Measurements from ENCODE around the gene PHOSPHO2.
"Not testable (repeated sequence)": the region's sequence is repeated elsewhere in the genome, so short reads cannot be mapped to it uniquely, and the experiment has no call there.

GRCh38 chr2:169686825-169687224, 7.4 kb upstream of the PHOSPHO2 start:
- not testable (repeated sequence) for TF ChIP-seq ZBTB49 (CRISPR knock-in tag; IDR thresholded peaks at IDR 0.05; ENCODE audit: borderline replicate concordance); TAF1 (IDR thresholded peaks at IDR 0.05; ENCODE audit: control insufficient read depth, extremely low read depth, insufficient read depth, low read length, severe bottlenecking); ZNF253 (CRISPR knock-in tag; conservative IDR thresholded peaks at IDR 0.05); USF1 (CRISPR knock-in tag; IDR thresholded peaks at IDR 0.05); CREM (IDR thresholded peaks at IDR 0.05; ENCODE audit: low read depth); NCOR1 (IDR thresholded peaks at IDR 0.05); SP1 (CRISPR knock-in tag; IDR thresholded peaks at IDR 0.05)
